Measurements from ENCODE around the gene TRIM17.

The TRIM17 gene

GRCh38 chr1:228378090-228378872, 38.4 kb downstream of the TRIM17 start:
- DNase-seq, result peak; percentile 90

DNA sequence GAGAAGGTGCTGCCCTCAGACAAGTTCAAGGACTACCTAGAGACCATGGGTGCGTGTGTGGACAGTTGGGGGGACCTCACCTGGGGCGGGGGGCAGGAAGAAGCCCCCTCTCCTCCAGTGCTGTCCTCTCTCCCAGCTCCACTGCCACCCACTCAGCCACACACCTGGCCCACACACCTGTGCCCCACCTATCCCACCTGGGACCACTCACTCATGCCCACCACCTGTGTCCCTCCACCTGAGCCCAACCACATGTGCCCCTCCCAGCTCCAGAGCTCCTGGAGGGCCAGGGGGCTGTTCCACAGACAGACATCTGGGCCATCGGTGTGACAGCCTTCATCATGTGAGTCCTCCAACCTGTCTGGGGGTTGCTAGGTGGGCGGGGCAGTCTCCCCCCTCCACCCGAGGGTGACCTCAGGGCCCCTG, 39.0 kb downstream of the TRIM17 start:
- DNase-seq, result no peak

DNA sequence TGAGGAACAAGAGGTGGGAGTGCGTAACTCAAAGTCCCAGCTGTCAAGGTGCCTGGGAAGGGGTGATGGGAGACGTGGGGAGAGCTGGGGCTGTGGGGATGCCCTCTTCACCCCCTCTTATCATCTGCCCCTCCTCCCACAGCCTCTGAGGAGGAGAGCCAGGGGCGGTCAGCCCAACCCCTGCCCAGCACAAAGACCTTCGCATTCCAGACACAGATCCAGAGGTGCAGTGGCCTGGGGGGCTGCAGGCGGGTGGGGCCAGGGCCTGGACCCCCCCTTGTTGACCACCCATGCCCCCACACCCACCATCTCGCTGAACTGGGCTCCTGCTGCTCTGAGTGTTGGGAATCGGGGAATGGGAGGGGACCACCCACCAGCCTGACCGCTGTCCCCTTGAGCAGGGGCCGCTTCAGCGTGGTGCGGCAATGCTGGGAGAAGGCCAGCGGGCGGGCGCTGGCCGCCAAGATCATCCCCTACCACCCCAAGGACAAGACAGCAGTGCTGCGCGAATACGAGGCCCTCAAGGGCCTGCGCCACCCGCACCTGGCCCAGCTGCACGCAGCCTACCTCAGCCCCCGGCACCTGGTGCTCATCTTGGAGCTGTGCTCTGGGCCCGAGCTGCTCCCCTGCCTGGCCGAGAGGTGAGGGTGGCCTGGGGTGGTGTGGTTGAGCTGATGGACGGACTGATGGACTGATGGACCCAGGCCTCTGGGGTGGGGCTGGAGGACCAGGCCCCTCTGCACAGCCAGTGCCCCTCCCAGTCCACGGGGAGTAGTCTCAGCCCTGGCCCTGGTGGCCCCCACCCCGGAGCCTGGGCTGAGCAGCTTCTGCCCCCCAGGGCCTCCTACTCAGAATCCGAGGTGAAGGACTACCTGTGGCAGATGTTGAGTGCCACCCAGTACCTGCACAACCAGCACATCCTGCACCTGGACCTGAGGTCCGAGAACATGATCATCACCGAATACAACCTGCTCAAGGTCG, 39.7 kb downstream of the TRIM17 start:
- peak; percentile 28 for DNase-seq

DNA sequence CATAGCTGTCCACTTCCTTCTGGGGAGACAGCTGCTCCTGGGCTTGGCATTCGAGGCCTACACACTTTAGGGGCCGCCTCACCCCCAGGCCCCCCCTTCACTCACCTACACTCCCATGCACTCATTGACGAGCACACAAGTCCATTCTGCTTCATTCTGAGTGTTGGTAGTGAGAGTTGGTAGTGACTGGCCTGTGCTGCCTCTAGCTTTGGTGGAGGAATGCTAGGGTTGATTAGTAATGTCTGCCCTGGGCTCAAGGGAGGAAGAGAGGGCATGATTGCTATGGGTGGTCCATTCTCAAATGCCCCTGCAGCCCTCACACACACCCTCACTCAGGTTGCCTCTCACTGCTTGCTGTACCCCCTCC, 40.4 kb downstream of the TRIM17 start:
- no peak for DNase-seq

DNA sequence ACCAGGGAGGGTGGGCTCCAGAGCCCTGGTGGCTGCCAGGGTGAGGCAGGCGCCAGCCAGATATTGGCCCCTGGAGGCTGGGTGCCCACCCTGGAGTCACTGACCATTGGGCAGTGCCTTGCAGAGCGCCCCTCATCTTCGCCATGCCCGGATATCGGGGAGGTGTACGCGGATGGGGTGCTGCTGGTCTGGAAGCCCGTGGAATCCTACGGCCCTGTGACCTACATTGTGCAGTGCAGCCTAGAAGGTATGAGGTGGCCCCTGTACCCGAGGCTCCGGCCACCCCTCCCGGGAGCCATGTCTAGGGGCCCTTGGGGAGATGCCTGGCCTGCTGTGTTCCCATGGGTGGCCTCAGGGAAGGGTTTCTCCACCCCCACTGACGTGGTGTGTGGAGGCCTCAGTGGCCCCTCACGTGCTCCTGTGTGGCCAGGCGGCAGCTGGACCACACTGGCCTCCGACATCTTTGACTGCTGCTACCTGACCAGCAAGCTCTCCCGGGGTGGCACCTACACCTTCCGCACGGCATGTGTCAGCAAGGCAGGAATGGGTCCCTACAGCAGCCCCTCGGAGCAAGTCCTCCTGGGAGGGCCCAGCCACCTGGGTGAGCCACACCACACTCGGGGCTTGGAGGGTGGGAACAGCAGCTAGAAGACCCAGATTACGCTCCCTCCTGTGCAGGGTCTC, 40.9 kb downstream of the TRIM17 start:
- peak; percentile 26 for DNase-seq

DNA sequence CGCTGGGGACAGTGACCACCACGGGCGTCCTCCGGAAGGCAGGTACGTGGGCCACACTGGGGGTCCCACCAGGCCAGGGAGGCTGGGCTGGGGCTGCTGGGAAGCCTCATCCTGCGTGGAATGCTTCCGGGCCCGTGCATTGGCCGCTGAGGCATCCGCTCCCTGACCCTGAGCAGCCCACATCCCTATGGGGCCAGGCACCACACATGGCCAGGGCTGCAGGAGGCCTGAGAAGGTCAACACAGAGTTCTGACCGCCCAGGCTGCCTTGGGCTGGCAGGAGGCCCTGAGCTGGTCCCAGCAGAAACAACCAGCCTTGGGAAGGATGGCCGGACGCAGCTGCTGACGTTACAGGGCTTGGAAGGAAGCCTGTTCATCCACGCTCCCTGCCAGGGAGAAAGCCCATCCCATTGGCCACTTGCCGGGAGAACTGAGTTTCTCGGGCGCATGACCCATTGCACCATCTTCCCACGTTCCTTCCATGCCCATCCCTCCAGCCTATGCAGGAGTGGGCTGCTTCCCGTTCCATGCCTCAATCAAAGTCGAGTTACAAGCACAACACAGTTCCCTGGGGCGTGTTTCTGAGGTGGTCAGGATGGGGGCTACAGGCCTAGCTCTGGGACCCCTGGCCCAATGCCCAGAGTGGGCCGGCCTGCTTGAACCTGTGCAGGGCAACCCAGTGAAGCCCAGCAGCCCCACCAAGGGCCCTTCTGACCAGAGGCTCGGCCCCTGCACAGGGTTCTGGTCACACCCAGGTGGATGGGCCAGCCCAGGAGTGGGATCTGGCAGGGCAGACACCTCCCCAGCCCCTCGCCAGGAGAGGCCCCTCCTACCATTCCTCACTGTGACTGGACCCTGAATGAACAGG, 41.7 kb downstream of the TRIM17 start:
- DNase-seq, result peak; percentile 77

- DNase-seq, result peak; percentile 29
Measured at GRCh38 chr1:228373681-228374571, 42.7 kb downstream of the TRIM17 start.

DNA sequence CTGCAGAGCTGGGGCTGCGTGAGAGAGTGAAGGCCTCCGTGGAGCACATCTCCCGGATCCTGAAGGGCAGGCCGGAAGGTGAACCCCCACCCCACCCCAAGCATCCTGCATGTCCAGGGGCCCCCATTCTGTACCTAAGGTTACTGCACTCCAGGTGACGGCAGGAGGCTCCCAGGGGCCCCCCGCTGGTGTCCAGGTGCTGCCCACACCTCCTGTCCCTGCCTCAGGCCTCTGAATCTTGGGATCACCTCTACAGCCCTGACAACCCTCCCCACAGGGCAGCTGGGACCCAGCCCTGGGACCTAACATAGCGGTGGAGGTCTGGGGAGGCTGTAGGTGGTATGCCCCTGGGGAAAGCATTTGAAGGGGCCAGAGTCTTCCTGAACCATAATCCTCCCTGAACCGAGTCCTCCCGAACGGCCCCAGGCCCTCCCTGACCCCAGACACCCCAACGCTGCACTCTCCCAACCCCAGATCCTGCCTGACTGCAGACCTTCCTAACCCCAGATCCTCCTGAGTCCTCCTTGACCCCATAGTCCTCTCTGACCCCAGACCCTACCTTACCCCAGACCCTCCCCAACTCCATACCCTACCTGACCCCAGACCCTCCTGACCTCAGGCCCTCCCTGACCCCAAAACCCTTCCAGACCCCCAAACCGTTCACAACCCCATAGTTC, 43.5 kb downstream of the TRIM17 start:
- peak; percentile 26 for DNase-seq

- DNase-seq, result peak; percentile 39
Measured at GRCh38 chr1:228372183-228373003, 44.3 kb downstream of the TRIM17 start.

DNA sequence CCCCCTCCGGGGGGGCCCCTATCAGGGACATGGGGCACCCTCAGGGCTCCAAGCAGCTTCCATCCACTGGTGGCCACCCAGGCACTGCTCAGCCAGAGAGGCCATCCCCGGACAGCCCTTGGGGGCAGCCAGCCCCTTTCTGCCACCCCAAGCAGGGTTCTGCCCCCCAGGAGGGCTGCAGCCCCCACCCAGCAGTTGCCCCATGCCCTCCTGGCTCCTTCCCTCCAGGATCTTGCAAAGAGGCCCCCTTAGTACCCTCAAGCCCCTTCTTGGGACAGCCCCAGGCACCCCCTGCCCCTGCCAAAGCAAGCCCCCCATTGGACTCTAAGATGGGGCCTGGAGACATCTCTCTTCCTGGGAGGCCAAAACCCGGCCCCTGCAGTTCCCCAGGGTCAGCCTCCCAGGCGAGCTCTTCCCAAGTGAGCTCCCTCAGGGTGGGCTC, 44.9 kb downstream of the TRIM17 start:
- DNase-seq, result no peak

DNA sequence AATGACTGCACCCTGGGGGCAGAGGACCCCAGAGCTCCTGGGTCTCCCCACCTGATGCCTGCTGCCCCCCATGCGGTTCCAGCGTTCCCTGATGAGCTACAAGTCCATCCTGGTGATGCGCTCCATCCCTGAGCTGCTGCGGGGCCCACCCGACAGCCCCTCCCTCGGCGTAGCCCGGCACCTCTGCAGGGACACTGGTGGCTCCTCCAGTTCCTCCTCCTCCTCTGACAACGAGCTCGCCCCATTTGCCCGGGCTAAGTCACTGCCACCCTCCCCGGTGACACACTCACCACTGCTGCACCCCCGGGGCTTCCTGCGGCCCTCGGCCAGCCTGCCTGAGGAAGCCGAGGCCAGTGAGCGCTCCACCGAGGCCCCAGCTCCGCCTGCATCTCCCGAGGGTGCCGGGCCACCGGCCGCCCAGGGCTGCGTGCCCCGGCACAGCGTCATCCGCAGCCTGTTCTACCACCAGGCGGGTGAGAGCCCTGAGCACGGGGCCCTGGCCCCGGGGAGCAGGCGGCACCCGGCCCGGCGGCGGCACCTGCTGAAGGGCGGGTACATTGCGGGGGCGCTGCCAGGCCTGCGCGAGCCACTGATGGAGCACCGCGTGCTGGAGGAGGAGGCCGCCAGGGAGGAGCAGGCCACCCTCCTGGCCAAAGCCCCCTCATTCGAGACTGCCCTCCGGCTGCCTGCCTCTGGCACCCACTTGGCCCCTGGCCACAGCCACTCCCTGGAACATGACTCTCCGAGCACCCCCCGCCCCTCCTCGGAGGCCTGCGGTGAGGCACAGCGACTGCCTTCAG, 45.5 kb downstream of the TRIM17 start:
- DNase-seq, result peak; percentile 29

DNA sequence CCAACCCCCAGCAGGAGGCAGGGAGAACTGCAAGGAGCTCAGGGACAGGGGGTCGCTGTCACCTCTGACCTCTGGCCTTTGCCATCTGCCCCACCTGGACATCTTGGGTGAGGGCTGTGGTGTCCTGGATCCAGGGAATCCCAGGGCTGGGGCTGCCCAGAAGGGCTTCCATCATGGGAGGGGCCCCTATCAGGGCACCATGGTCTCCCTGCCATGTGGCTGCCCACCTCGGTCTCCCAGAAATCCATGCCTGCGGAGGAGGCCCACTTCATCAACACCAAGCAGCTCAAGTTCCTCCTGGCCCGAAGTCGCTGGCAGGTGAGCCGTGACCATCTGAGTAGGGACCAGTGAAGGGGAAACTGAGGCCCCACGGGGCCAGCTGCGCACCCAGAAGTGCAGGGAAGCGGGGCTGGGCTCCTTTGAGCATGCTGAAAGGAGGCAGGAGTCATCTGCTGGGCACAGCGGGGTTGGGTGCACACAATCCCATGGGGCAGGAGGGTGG, 46.2 kb downstream of the TRIM17 start:
- DNase-seq, result peak; percentile 12

- peak; percentile 25 for DNase-seq
Measured at GRCh38 chr1:228369608-228370438, 46.8 kb downstream of the TRIM17 start.

- peak; percentile 32 for DNase-seq
Measured at GRCh38 chr1:228368801-228369607, 47.7 kb downstream of the TRIM17 start.

DNA sequence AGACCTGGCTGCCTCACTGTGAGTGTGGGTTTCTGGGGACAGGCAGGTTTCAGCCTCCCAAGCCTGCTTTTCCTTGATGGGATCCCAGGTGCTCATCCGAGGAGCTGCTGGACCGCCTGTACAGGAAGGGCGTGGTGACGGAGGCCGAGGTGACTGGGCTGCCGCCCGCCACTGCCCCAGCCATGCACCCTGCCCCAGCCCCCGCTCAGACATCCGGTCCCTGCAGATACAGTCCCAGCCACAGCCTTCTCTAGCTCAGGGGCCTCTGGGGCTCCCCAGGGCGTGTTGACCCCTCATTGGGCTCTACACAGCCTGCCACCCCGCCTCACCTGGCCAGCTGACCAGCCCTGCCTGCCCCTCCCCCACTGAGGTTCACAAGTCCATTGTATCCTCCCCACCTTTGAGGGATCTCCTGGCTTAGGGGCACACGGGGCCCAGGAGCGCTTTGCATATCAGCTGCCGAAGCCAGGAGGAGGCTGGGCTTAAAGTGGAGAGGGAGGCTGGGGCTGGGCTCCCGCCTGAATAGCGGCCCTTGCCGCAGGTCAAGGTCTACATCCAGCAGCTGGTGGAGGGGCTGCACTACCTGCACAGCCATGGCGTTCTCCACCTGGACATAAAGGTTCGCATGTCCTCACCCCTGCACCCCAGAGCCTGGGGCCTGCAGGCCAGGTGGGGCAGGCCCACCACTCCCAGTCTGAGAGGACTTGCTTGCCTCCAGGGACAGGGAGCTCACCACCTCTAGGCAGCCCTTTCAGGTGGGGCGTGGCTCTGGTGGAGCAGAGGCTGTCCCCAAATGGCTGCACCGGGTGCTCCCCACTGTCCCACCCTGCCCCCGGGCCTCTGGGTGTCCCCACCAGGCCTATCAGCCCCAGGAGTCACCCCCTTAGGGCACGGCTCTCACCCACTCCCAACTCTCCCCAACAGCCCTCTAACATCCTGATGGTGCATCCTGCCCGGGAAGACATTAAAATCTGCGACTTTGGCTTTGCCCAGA, 48.6 kb downstream of the TRIM17 start:
- peak; percentile 27 for DNase-seq

All from left hindlimb (tissue), 1 donor.